ENCODE measurements around the gene RYR2.

RYR2 gene

DNA sequence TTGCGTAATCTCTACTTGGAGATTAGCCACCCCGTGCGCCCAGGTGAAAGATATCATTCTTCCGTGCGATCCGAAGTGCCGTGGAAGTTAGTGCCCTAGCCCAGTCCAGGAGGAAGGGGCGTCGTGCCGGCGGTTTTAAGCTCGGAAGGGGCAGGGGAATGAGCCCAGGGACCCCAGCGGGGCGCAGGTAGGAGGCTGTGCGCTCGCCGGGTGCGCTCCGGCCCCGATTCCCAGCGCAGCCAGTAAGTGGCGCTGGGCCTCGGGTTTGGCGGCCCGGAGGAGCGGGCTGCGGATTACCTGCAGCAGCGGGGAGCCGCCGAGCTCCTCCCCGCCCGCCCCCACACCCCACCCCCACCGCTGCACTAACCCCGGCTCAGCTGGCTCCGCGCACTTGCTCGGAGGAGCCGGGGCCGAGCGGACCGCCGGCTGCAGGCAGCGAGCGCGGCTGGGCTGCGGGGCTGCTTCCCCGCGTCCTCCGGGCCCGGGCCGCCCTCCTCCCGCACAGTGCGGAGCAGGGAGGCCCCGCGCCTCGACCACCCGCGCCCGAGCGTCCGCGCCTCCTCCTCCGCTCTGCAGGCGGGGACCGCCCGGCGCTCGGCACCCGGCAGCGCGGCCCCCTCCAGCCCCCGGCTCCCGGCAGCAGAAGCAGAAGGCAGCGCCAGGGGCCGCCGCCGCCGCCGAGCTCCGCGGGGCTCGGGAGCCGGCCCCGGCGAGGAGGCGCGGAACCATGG is at the start of gene RYR2:
TSS of gene RYR2 (plus strand) at position 390 of the 731 bp plus-strand sequence. CDS start at position 728, 338 bp downstream.
- DNase-seq (ENCODE audit: low read depth): no peak

DNA sequence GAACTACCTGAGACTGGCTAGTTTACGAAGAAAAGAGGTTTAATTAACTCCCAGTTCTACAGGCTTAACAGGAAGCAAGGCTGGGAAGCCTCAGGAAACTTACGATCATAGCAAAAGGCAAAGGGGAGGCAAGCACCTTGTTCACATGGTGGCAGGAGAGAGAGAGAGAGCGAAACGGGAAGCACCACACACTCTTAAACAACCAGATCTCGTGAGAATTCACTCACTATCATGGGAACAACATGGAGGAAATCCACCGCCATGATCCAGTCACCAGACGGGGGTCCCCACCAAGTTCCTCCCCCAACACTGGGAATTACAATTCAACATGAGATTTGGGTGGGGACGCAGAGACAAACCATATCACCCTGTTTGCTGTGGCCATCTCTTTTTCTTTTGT is 49.5 kb upstream of the RYR2 start:
- no peak for DNase-seq (ENCODE audit: low read depth)

DNA sequence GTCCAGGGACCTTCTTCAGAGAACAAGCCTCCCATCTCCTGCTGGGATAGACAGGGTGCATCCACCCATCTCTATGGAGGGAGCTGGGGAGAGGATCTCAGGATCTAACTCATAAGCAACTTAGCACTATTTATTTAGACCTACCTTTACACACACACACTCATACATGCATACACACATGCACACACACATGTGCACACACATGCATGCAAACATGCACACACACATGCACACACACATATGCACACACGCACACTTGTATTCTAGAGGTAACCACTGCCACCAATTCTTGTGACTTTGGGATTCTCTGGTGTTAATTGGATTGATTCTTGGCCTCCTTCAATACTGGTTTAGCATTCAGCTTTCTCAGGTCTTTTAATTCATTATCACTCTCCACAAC is 47.5 kb upstream of the RYR2 start:
- no peak for DNase-seq (ENCODE audit: low read depth)

DNA sequence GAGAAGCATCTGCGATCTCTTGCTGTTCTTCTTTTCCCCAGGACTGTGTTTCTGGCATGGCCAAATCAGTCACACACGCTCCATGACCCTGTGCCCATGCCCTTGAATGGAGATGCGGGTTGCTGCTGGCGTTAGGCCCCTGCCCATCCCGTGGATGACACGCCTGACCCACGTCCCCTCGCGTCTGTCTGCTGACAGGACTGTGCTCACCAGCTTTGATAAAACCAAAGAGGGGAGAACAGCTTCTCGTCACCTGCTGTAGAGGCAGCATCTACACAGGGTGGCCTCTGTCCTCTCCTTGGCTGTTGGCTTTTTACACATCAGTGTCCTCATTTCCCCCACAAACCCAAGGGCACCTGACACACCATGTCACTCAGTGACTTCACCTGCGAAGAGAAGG is 44.6 kb upstream of the RYR2 start:
- no peak for DNase-seq (ENCODE audit: low read depth)

DNA sequence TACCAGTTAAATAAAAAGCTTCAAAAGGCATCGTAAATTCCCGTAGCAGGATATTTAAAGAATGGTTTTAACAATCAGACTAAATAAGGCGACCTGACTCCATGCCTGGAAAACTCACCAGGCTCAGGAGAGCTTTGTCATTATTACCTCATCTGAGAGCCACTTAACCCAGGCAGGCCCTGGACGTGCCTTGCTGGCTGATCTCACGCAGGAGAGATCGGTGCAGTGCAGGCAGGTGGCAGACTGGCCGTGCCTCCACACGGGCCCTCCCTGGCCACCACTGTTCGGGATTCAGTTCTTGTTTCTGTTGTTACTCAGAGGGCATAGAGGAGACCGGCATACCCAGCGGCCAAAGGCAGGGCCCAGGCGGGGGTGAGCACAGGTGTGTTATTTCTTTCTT is 44.1 kb upstream of the RYR2 start:
- no peak for DNase-seq (ENCODE audit: low read depth)

DNA sequence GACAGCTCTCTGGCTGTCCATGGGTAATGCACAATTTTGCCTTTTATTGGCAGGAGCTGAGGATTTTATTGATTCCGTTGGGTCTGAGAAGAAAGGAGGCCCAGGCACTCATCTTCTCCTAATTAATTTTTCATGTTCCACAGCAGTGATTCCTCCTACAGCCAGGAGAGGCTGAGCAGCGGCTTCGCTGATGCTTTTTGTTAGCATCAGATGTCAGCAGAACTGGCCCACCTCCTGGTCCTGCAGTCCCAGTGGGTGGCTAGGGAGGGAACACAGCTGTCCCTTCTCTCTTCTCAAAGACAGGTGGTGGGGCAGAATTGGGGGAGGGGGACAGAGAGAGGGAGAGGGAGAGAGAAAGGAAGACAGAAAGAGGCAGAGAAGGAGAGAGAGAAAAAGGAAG is 43.4 kb upstream of the RYR2 start:
- DNase-seq (ENCODE audit: low read depth): no peak

DNA sequence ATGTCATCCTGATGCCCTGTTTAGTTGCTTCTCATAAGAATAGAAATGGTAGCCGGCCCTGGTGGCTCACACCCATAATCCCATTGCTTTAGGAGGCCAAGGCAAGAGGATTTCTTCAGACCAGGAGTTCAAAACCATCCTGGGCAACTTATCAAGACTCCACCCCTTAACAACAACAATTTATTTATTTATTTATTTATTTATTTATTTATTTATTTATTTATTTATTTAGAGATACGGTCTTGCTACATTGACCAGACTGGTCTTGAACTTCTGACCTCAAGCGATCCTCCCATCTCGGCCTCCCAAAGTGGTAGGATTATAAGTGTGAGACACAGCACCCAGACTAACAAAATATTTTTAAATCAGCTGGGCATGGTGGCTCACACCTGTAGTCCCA is 41.8 kb upstream of the RYR2 start:
- no peak for DNase-seq (ENCODE audit: low read depth)

DNA sequence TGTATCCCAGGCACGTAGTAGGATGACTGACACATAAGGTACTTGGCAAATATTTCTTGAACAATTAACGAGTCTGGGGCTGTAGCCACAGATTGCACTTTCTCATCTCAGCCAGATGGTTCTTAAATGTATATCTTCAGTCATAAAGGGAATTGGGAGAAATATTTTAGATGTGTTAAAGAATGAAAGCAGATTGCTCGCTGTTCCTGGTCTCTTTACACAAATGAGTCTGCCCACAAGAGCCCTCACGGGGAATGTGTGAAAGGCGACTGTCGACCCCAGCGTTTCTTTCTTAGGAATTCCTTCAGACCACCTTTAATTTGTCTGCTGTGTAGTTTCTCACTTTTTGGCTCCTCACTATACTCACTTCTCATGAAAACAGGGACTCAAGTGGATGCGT is 38.5 kb upstream of the RYR2 start:
- DNase-seq (ENCODE audit: low read depth): no peak

DNA sequence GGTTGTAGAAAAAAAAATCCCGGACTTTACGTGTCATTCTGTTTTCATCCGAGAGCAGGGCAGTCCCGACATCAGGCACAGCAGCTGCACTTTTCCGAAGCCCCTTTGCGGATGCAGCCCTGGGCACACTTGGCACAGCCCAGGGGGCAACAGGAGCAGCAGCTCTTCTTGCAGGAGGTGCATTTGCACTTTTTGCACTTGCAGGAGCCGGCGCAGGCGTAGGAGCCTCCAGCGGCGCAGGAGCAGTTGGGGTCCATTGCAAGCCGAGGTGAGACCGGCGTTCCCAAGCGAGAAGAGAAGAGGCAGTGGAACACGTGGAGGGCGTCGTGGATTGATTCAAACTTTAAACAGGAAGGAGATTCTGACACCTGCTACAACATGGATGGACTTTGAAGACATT is 37.9 kb upstream of the RYR2 start, which contains the start of gene MT1HL1:
TSS of gene MT1HL1 (minus strand) at position 326 of the 400 bp plus-strand sequence. CDS start at position 257, 69 bp downstream.
- no peak for DNase-seq (ENCODE audit: low read depth)

DNA sequence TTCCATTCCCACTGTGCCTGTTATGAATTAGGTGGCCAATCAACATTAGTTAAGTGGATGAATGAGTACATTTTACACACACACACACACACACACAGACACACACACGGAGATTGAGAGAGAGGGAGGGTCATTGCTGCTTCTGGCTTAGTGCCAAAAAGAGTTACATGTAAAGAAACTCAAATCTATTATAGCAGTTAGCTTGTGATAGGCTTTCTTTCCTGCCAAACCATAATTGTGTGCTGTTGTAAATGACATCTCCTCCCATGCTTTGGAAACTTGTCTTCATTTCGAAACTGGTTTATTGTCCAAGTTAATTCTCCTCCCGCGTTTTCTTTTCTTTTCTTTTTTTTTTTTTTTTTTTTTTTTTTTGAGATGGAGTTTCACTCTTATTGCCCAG is 36.3 kb upstream of the RYR2 start:
- no peak for DNase-seq (ENCODE audit: low read depth)

DNA sequence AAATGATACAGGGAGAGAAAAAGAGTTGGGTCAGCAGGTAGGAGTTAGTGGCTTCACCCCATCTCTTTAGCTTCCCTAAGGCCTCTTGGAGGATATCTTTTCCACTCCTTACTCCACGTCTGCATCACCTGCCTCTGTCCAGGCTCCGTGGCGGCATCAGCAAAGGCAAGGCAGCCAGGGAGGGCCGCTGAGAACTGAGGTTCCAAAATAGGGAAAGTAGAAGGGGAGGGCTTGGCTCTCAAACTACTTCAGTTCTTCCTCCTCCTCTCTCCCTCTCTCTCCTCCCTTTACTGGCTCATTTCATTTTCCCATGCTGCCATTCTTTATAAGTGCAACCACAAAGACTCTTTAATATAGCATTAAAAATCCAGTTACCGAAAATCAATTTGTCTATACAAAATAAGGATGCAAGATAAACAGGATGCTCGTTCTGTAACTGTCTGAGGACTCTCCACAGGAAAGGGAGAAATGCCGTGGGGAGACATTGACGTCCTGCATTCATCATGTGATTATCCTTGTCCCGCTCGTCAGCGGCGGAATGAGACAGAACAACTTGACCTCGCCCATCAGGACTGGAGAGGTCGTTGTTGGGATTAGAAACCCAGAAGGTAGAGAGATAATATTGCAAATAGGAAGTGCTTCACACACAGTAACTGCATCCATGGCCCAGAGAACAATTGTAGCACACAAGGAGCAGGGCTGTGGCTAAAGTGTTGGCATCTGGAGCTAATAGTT is 34.7 kb upstream of the RYR2 start:
- DNase-seq (ENCODE audit: low read depth): no peak

DNA sequence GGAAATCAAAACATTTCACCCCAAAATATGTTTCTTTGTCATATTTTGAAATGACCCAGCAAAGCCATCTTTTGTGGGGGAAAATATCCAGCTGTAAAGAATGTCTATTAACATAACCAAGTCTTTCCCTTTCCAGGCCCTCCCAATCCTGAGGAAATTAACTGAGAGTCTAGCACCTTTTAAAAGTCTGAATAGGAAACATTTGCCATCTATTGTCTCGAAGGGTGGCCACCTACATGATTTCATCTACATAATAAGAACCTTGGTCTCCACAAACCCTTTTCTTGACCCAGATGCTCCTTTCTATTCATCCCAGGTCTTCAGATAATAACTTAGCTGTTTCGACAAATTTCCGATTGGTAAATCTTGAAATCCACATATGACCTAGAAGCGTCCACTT is 32.4 kb upstream of the RYR2 start:
- DNase-seq (ENCODE audit: low read depth): no peak

DNA sequence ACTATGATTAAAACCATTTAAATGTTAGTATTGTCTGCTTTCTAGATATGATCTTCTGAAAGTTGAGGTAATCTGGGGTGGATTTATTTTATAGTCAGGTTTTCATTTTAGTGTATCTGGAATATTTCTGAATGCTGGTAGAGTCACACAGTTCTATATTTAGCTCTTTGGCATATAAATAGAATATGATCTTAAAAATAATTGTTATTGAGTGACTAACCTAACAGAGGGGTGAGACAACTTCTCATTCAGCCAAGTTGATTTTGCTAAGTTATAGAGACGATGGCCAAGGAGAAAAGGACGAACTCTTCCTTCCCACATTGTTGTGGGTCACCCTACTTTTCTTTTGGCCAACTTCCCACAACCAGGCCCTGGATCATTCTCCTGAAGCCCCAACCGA is 30.6 kb upstream of the RYR2 start:
- no peak for DNase-seq (ENCODE audit: low read depth)

DNA sequence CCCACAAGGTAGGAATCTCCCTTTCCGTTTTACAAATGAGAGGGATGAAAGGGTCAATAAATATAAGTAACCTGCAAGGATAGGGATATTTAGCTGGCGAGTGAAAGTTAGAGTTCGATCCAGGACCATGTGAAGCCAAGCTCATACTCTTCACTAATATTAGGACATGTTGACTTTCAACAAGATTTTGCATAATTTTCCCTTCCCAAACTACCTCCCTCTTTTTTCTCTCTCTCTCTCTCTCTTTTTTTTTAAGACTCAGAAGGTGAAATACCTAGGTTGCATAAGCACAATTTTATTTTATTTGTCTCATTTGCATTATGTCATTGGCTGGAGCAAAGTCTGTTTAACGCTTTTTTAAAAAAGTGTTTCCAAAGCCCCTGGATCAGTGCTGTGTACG is 29.6 kb upstream of the RYR2 start:
- DNase-seq (ENCODE audit: low read depth): no peak

DNA sequence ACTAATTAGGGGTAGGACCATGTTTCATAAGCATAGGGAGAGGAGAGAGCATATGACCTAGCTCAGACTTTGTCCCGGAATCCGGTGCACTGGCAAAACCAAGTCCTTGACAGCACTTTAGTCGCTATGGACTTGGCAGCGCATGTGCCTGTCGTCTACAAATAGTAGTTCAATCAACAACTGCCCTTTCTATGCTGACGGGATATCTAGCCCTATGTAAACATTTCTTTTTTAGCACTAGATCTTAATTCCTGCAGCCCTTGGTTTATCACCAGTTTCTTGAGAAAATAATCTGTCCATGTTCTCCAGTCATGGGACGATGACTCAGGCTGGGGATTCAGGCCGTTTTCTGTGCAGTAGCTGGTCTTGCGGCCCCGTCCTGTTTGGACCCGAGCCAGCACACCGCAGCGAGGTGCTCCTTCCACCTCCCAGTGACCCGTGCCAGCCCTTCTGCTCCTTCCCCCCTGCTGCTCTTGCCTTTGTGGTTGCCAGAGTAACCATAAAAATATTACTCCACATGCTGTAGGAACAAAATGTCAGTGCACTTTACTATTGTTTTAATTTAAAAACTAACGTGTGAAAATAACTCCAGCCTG is 29.1 kb upstream of the RYR2 start:
- no peak for DNase-seq (ENCODE audit: low read depth)

DNA sequence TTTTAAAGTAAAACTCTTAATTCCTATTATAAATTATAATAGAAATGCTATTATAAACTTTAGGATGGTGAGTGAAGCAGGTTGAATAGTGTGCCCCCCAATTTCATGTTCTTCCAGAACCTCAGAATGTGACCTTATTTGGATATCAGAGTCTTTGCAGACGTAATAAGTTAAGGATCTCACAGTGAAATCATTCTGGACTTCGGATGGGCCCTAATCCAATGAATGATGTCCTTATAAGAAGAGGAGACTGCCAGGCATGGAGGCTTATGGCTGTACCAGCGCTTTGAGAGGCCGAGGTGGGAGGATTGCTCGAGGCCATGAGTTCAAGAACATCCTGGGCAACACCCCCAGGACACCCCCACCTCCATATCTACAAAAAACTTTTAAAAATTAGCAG is 28.4 kb upstream of the RYR2 start:
- DNase-seq (ENCODE audit: low read depth): no peak

DNA sequence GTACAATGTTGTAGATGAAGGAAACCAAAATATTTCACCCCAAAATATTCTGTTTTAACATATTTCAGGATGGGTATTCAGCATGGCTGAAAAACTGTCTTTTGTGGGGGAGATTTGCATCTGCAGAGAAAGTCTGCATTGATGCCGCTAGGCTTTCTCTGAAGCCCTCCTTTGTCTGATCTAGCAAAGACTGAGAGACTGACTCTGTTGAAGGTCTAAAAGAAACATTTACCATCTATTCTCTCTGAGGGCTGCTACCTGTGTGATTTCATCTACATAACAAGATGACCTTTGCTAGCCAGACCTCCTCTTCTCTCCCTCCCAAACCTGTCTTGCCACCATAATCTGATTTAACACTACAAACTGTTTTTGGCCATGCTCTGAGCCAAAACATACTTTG is 25.4 kb upstream of the RYR2 start:
- no peak for DNase-seq (ENCODE audit: low read depth)

DNA sequence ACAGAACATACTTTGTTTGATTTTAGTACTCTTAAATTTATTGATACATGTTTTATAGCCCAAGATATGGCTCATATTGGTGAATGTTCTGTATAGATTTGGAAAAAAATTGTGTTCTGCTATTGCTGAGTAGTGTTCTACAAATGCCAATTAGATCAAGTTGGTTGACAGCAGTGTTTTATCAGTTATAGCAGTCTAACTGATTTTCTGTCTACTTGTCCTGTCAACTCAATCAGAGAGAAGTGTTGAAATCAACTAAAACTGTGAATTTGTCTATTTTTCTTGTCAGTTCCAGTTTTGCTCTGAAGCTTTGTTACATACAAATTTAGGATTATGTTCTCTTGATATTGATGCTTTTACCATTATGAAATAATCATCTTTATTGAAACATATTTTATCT is 23.1 kb upstream of the RYR2 start:
- no peak for DNase-seq (ENCODE audit: low read depth)

DNA sequence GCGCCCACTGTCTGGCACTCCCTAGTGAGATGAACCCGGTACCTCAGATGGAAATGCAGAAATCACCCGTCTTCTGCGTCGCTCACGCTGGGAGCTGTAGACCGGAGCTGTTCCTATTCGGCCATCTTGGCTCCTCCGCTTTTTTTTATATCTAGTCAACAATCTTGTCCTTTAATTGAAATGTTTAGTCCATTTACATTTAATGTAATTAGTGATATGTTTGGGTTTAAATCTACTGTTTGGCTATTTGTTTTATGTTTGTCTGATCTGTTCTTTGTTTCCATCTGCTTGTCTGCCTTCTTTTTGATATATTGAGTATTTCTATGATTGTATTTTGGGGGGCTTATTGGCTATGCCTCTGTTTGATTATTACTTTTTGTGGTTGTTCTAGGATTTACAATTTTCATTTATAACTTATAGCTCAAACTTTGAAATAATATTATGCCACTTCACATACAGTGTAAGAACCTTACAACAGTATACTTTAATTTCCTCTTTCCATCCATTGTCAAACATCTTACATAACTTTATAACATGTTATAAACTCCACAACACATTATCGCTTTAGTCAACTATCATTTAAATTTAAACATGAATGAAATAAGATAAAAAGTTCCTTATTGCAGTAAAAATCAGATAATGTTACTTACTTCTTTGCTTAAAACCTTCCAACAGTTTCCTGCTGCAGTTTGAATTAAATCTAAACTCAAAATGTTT is 16.5 kb upstream of the RYR2 start:
- no peak for DNase-seq (ENCODE audit: low read depth)

DNA sequence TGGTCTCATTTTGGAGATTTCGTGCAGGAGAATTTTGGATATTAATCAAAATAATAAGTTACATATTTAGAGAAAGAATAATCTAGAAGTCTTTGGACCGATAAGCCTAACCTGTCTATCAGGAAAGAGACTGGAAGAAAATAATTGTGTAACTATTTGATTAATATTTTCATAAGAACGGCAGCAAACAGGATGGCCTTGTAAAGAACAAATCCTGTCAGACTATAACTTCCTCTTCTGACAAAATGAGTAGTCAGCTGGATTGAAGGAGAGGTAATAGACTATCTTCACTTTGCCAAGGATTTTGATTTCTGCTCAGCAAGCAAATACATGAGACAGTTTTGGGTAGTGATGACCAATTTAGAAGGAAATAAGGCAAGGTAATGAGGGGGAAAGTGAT is 12.7 kb upstream of the RYR2 start:
- no peak for DNase-seq (ENCODE audit: low read depth)

DNA sequence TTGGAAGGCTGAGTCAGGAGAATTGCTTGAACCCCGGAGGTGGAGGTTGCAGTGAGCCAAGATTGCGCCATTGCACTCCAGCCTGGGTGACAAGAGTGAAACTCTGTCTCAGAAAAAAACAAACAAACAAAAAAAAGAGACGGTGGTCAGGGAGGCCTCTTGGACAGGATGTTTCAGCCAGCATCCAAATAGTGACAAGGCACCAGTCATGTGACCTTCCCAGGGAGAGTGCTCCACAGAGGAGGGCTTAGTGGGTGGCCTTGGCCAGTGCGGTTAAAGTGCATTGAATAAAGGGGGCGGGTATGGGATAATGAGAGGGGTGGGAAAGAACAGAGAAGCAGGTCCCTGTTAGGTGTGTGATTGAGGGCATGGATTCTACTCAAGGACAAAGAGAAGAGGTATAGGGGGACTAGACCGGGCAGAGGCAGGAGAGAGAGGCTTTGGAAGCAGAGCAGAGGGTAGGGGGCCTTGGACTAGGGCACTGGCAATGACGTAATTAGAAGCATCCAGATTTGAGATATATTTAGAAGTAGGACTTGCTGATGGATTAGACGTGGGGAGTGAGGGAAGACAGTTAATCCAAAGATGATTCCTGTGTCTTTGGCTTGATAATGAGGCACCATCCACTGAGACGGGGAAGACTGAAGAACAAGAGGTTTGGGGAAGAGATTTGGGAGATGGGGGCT is 12.0 kb upstream of the RYR2 start:
- DNase-seq (ENCODE audit: low read depth): no peak

DNA sequence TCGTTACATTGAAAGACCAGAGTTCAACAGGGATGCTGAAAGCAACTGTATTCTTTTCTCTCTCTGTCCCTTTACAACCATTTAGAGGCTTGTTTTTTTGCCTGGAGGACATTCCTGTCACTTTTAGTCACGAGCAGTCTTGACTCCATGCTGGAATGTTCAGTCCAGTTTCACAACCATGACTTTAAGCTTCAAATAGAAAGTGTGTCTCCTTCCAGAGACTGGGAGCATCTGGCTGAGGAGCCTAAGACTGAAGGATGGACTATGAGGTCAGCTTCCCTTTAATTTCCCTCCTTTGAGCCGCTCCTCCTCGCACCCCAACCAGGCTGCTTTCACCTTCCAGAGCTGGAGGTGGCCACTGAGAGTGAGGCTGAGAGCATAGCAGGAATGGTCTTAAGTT is 10.5 kb upstream of the RYR2 start:
- DNase-seq (ENCODE audit: low read depth): no peak
